SK-N-SH treated with all-trans-retinoic acid at 6 μM for 48 hours (cell line): Measurements from ENCODE around the gene NECTIN4.
A peak's percentile ranks its signal among the peaks of the same experiment; 100 is the strongest.

Experiments used
- ATAC-seq: fragments of 200-7000 bp; cut with Tn5 transposase; 3 replicates; pipeline ENCODE4 v1.9.1; 2020; ENCODE audit warnings: mild to moderate bottlenecking, moderate library complexity
- ARNTL ChIP-seq: fragments of 450-650 bp; formaldehyde crosslinking; IDR thresholded peaks from 2 replicates; pipeline ENCODE4 v1.5.0; 2020; ENCODE audit warnings: low read depth, mild to moderate bottlenecking, moderate library complexity, borderline replicate concordance
- BACH2 ChIP-seq: fragments of 250-450 bp; sonication (Bioruptor Pico); IDR thresholded peaks from 2 replicates; pipeline ENCODE4 v1.9.0; 2021; ENCODE audit warnings: mild to moderate bottlenecking, borderline replicate concordance
- CSDC2 ChIP-seq: fragments of 250-450 bp; sonication (Bioruptor Pico); IDR thresholded peaks from 2 replicates; pipeline ENCODE4 v1.5.0; 2020; ENCODE audit warnings: mild to moderate bottlenecking, moderate library complexity
- ESRRG ChIP-seq: fragments of 250-450 bp; sonication (Bioruptor Pico); IDR thresholded peaks from 2 replicates; pipeline ENCODE4 v1.6.1; 2021; ENCODE audit warnings: mild to moderate bottlenecking
- GLIS3 ChIP-seq: fragments of 250-450 bp; sonication (Bioruptor Pico); IDR thresholded peaks from 2 replicates; pipeline ENCODE4 v1.5.0; 2020; ENCODE audit warnings: mild to moderate bottlenecking, moderate library complexity
- ISL1 ChIP-seq: fragments of 250-450 bp; sonication (Bioruptor Pico); IDR thresholded peaks from 2 replicates; pipeline ENCODE4 v2.1.2; 2022; ENCODE audit warnings: mild to moderate bottlenecking, moderate library complexity
- OSR1 ChIP-seq: fragments of 250-450 bp; sonication (Bioruptor Pico); IDR thresholded peaks from 2 replicates; pipeline ENCODE4 v1.8.0; 2022; ENCODE audit warnings: moderate library complexity, mild to moderate bottlenecking, inconsistent platforms
- PPARA ChIP-seq: fragments of 250-450 bp; sonication (Bioruptor Pico); IDR thresholded peaks from 2 replicates; pipeline ENCODE4 v1.5.0; 2020; ENCODE audit warnings: mild to moderate bottlenecking, borderline replicate concordance
- RARB ChIP-seq: fragments of 250-450 bp; sonication (Bioruptor Pico); IDR thresholded peaks from 2 replicates; pipeline ENCODE4 v1.8.0; 2021; ENCODE audit warnings: mild to moderate bottlenecking, moderate library complexity
- SNAI2 ChIP-seq: fragments of 250-450 bp; sonication (Bioruptor Pico); IDR thresholded peaks from 2 replicates; pipeline ENCODE4 v1.5.0; 2020; ENCODE audit warnings: mild to moderate bottlenecking, moderate library complexity
- TCF4 ChIP-seq: fragments of 250-450 bp; sonication (Bioruptor Pico); IDR thresholded peaks from 2 replicates; pipeline ENCODE4 v1.8.0; 2021; ENCODE audit warnings: mild to moderate bottlenecking, moderate library complexity, borderline replicate concordance
- TOX ChIP-seq: fragments of 250-450 bp; sonication (Bioruptor Pico); IDR thresholded peaks from 2 replicates; pipeline ENCODE4 v1.8.0; 2021; ENCODE audit warnings: mild to moderate bottlenecking, moderate library complexity, borderline replicate concordance
- ZC3H10 ChIP-seq: fragments of 250-450 bp; sonication (Bioruptor Pico); IDR thresholded peaks from 2 replicates; pipeline ENCODE4 v1.5.1; 2021; ENCODE audit warnings: mild to moderate bottlenecking, moderate library complexity
- ZFP3 ChIP-seq: fragments of 250-450 bp; sonication (Bioruptor Pico); IDR thresholded peaks from 2 replicates; pipeline ENCODE4 v1.5.0; 2020; ENCODE audit warnings: mild to moderate bottlenecking, moderate library complexity
- ZFP30 ChIP-seq: fragments of 450-650 bp; formaldehyde crosslinking; IDR thresholded peaks from 2 replicates; pipeline ENCODE4 v1.5.0; 2022; ENCODE audit warnings: mild to moderate bottlenecking, moderate library complexity
- ZNF565 ChIP-seq: fragments of 450-650 bp; formaldehyde crosslinking; conservative IDR thresholded peaks from 2 replicates; pipeline ENCODE4 v1.5.0; 2020; ENCODE audit warnings: low read depth, mild to moderate bottlenecking, moderate library complexity
- ZNF70 ChIP-seq: fragments of 450-650 bp; formaldehyde crosslinking; IDR thresholded peaks from 2 replicates; pipeline ENCODE4 v1.5.0; 2020; ENCODE audit warnings: mild to moderate bottlenecking, moderate library complexity
- ZNF8 ChIP-seq: fragments of 450-650 bp; formaldehyde crosslinking; IDR thresholded peaks from 2 replicates; pipeline ENCODE4 v1.5.0; 2020; ENCODE audit warnings: mild to moderate bottlenecking, moderate library complexity
- TF ChIP-seq, protein P1 (sequence below): fragments of 250-450 bp; sonication (Bioruptor Pico); IDR thresholded peaks from 2 replicates; pipeline ENCODE4 v1.8.0; 2020; ENCODE audit warnings: mild to moderate bottlenecking, moderate library complexity, borderline replicate concordance
- TF ChIP-seq, protein P2 (sequence below): fragments of 250-450 bp; sonication (Bioruptor Pico); IDR thresholded peaks from 2 replicates; pipeline ENCODE4 v1.5.1; 2021; ENCODE audit warnings: mild to moderate bottlenecking, moderate library complexity
- TF ChIP-seq, protein P3 (sequence below): fragments of 250-450 bp; sonication (Bioruptor Pico); IDR thresholded peaks from 2 replicates; pipeline ENCODE4 v1.8.0; 2021; ENCODE audit warnings: low read depth, mild to moderate bottlenecking, moderate library complexity, borderline replicate concordance
- TF ChIP-seq, protein P4 (sequence below): fragments of 250-450 bp; sonication (Bioruptor Pico); IDR thresholded peaks from 2 replicates; pipeline ENCODE4 v1.5.0; 2020; ENCODE audit warnings: mild to moderate bottlenecking, moderate library complexity
- TF ChIP-seq, protein P5 (sequence below): fragments of 250-450 bp; sonication (Bioruptor Pico); IDR thresholded peaks from 2 replicates; pipeline ENCODE4 v1.5.1; 2020; ENCODE audit warnings: low read depth, mild to moderate bottlenecking, moderate library complexity

Gene NECTIN4

DNA sequence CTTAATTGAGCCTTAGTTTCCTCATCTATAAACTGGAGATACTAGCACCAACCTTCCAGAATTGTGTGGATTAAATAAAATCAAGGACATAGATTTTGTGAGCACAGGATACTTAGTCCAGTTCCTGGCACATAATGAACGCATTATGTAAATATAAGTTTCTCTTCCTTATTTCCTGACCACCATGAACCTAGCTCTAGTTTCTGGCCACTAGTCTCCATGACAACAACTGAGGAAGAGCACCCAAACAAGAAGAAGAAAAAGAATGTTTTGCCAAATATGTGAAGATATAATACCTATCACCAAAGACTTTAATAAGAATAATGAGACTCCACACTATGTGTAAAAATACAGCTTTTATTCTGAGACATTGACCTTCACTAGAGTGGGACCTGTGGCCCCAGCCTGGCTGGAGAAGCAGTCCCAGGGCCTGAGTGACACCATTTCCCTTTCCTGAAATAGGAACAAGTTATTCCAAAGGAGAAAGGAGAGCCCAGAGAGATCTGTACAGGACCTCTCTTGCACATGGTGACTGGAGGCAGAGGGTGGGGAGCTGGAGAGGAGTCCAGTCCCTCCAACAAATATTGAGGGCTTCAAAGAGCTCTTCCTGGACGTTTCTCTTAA is 42.6 kb downstream of the NECTIN4 start:
- no peak for TF ChIP-seq ZNF70
- TF ChIP-seq GLIS3 (CRISPR knock-in tag) = no peak
- TF ChIP-seq TCF4 = no peak
- no peak for TF ChIP-seq ZFP30 (CRISPR knock-in tag)
- no peak for TF ChIP-seq BACH2 (CRISPR knock-in tag)
- TF ChIP-seq, protein P1, sequence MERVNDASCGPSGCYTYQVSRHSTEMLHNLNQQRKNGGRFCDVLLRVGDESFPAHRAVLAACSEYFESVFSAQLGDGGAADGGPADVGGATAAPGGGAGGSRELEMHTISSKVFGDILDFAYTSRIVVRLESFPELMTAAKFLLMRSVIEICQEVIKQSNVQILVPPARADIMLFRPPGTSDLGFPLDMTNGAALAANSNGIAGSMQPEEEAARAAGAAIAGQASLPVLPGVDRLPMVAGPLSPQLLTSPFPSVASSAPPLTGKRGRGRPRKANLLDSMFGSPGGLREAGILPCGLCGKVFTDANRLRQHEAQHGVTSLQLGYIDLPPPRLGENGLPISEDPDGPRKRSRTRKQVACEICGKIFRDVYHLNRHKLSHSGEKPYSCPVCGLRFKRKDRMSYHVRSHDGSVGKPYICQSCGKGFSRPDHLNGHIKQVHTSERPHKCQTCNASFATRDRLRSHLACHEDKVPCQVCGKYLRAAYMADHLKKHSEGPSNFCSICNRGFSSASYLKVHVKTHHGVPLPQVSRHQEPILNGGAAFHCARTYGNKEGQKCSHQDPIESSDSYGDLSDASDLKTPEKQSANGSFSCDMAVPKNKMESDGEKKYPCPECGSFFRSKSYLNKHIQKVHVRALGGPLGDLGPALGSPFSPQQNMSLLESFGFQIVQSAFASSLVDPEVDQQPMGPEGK (CRISPR knock-in tag) = no peak
- TF ChIP-seq, protein P2, sequence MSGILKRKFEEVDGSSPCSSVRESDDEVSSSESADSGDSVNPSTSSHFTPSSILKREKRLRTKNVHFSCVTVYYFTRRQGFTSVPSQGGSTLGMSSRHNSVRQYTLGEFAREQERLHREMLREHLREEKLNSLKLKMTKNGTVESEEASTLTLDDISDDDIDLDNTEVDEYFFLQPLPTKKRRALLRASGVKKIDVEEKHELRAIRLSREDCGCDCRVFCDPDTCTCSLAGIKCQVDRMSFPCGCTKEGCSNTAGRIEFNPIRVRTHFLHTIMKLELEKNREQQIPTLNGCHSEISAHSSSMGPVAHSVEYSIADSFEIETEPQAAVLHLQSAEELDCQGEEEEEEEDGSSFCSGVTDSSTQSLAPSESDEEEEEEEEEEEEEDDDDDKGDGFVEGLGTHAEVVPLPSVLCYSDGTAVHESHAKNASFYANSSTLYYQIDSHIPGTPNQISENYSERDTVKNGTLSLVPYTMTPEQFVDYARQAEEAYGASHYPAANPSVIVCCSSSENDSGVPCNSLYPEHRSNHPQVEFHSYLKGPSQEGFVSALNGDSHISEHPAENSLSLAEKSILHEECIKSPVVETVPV (CRISPR knock-in tag) = no peak
- no peak for TF ChIP-seq ZNF8 (CRISPR knock-in tag)
- TF ChIP-seq ARNTL (CRISPR knock-in tag) = no peak
- TF ChIP-seq, protein P3, sequence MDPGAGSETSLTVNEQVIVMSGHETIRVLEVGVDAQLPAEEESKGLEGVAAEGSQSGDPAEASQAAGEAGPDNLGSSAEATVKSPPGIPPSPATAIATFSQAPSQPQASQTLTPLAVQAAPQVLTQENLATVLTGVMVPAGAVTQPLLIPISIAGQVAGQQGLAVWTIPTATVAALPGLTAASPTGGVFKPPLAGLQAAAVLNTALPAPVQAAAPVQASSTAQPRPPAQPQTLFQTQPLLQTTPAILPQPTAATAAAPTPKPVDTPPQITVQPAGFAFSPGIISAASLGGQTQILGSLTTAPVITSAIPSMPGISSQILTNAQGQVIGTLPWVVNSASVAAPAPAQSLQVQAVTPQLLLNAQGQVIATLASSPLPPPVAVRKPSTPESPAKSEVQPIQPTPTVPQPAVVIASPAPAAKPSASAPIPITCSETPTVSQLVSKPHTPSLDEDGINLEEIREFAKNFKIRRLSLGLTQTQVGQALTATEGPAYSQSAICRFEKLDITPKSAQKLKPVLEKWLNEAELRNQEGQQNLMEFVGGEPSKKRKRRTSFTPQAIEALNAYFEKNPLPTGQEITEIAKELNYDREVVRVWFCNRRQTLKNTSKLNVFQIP (CRISPR knock-in tag) = no peak
- no peak for ATAC-seq

DNA sequence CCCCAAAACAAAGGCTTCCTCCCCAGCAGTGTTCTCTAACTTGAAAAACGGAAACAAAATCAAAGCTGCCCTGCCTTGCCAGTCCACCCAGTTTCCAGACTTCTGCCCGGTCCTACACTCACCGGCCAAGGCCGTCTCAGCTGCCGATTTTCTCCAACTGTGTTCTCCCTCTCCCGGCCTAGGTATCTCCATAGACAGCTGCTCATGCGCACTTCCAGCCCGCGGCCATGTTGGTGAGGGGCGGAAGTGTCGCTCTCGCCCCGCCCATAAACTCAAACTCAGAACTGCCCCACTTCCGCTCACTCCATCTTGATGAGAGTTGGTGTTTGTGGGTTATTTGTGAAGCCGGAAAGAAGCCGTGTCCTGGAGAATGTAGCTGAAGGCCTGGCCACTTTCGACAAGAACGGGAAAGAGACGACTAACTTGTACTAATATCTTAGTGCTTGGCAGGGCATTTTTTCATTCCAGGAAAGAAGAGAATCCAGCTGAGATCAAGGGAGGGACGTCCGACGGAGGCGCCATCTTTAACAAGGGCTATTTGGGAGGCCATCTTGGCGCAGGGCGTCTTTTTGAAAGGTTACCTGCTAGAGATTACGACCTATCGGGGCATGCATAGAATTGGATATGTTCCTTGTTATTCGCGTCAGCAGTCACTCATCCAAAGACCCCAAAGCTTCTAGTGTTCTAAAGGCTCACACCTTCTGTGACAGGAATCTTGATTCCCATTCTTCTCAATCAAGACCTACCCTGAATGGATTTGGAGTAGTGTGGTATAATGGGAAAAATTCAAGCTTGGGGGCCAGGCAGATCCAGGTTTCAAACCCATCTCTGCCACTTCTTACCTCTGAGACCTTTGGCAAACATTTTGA is 43.4 kb downstream of the NECTIN4 start, which contains the start of gene USF1:
USF1 (minus strand) TSS at position 242 of the 869 bp plus-strand sequence. CDS start 2,702 bp downstream, outside the sequence.
- ATAC-seq = peak; percentile 91
- TF ChIP-seq OSR1 (CRISPR knock-in tag) = 0 out of 2 replicates have a peak, but pooled peaks have one; percentile 49
- peak; percentile 73; the same call in 1 of the 2 replicates for TF ChIP-seq RARB (CRISPR knock-in tag)
- no peak for TF ChIP-seq ZNF8 (CRISPR knock-in tag)
- TF ChIP-seq ESRRG (CRISPR knock-in tag) = no peak
- TF ChIP-seq ARNTL (CRISPR knock-in tag) = no peak
- TF ChIP-seq, protein P1 (CRISPR knock-in tag) = no peak
- peak; percentile 85; the same call in 1 of the 2 replicates for TF ChIP-seq CSDC2
- peak; percentile 75 for TF ChIP-seq TOX
- TF ChIP-seq PPARA = no peak
- TF ChIP-seq, protein P4, sequence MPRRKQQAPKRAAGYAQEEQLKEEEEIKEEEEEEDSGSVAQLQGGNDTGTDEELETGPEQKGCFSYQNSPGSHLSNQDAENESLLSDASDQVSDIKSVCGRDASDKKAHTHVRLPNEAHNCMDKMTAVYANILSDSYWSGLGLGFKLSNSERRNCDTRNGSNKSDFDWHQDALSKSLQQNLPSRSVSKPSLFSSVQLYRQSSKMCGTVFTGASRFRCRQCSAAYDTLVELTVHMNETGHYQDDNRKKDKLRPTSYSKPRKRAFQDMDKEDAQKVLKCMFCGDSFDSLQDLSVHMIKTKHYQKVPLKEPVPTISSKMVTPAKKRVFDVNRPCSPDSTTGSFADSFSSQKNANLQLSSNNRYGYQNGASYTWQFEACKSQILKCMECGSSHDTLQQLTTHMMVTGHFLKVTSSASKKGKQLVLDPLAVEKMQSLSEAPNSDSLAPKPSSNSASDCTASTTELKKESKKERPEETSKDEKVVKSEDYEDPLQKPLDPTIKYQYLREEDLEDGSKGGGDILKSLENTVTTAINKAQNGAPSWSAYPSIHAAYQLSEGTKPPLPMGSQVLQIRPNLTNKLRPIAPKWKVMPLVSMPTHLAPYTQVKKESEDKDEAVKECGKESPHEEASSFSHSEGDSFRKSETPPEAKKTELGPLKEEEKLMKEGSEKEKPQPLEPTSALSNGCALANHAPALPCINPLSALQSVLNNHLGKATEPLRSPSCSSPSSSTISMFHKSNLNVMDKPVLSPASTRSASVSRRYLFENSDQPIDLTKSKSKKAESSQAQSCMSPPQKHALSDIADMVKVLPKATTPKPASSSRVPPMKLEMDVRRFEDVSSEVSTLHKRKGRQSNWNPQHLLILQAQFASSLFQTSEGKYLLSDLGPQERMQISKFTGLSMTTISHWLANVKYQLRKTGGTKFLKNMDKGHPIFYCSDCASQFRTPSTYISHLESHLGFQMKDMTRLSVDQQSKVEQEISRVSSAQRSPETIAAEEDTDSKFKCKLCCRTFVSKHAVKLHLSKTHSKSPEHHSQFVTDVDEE (CRISPR knock-in tag) = peak; percentile 85; the same call in 1 of the 2 replicates
- peak; percentile 79; the same call in 1 of the 2 replicates for TF ChIP-seq ZFP3 (CRISPR knock-in tag)
- TF ChIP-seq ZC3H10 (CRISPR knock-in tag) = peak; percentile 64
- no peak for TF ChIP-seq ZFP30 (CRISPR knock-in tag)
- TF ChIP-seq ZNF70 = no peak; the same call in 1 of the 2 replicates
- TF ChIP-seq, protein P2 (CRISPR knock-in tag) = no peak
- no peak for TF ChIP-seq TCF4
- TF ChIP-seq, protein P5, sequence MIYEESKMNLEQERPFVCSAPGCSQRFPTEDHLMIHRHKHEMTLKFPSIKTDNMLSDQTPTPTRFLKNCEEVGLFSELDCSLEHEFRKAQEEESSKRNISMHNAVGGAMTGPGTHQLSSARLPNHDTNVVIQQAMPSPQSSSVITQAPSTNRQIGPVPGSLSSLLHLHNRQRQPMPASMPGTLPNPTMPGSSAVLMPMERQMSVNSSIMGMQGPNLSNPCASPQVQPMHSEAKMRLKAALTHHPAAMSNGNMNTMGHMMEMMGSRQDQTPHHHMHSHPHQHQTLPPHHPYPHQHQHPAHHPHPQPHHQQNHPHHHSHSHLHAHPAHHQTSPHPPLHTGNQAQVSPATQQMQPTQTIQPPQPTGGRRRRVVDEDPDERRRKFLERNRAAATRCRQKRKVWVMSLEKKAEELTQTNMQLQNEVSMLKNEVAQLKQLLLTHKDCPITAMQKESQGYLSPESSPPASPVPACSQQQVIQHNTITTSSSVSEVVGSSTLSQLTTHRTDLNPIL (CRISPR knock-in tag) = no peak
- no peak; the same call in 1 of the 2 replicates for TF ChIP-seq ZNF565 (CRISPR knock-in tag)
- TF ChIP-seq SNAI2 (CRISPR knock-in tag) = no peak
- no peak for TF ChIP-seq GLIS3 (CRISPR knock-in tag)
- TF ChIP-seq ISL1 (CRISPR knock-in tag) = no peak
- TF ChIP-seq BACH2 (CRISPR knock-in tag) = no peak
